HG03039 (cell line): ENCODE data around the gene COMP.
"Not testable (repeated sequence)": the region's sequence is repeated elsewhere in the genome, so short reads cannot be mapped to it uniquely, and the experiment has no call there.

Source experiments
- ATAC-seq: cut with Tn5 transposase; IDR thresholded peaks from one replicate; pipeline ENCODE4 v1.9.1; 2021; ENCODE audit warnings: mild to moderate bottlenecking, moderate library complexity; ENCODE audit not compliant: unreplicated experiment

The COMP gene

DNA sequence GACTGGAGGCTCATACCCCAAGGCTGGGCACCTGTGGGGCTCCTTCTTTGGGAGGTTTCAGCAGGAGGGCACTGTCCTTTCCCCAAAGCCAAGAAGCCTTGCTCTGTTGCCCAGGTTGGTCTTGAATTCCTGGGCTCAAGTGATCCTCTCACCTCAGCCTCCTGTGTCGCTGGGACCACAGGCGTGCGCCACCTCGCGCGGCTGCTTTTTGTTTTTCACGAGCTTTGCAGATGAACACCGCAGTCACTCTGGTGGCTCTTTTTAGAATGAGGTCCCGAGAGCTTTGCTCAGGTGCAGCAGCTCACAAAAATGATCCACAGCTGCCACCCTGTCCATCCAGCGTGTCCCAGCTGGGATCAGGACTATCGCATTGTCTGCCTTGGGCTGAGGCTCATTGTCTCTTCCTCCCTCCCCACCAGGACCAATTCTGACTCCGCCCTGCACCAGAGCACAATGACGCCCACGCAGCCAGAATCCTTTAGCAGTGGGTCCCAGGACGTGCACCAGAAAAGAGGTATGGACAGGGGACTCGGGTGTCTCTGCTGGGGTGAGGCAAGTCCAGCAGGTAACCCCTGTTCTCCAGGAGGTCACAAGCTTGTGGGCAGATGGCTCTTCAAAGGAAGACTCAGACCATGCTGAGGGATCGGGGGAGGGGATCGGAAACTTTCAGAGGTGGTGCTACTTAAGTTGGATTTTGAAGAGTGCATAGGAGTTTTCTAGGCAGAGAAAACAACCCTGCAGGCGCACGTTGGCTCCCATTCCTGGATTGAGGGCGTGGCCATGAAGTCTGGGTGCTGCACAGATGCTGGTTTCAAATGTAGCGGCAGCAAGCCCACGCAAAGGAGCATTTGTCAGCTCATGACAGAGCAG lies 41.5 kb downstream of the COMP start:
- ATAC-seq: no peak

DNA sequence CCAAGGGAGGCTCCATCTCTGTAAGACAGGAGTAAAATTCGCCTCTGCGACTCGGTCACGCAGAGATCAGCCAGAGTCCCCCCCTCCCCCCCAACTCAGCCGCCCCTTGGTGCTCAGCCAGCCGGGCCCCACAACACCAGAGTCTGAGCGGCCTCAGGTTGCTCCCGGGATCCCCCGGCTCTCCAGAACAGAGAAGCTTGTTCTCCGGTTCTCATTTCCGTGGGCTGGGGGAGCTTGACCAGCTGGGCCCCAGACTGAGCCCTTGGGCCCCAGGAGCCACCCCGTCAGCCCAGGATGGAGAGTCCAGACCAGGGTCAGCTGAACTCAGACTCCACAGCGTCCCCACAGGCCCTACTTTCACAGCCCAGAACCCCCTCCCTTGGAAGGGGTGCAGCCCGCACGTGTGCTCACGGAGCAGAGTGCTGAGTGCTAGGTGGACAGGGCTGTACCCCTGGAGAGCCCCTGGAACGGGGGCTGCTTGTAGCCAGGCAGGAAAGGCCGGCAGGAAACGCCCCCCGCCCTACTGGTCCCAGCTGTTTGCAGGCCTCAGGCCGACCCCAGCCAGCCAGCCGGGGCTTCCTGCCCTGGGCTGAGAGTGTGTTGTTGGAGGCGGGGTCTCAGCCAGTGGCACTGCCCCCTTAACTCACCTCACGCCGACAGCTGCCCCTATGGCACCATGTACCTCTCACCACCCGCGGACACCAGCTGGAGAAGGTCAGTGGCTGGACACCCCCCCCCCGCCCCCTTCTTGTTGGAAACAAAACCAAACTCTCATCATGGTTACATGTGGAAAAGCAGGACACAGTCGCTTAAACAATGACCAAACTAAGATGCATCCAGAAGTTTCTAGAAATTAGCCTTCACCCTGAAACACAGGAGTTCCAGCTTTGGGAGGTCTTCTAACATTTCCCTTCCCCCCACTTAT lies 44.4 kb downstream of the COMP start:
- no peak for ATAC-seq

DNA sequence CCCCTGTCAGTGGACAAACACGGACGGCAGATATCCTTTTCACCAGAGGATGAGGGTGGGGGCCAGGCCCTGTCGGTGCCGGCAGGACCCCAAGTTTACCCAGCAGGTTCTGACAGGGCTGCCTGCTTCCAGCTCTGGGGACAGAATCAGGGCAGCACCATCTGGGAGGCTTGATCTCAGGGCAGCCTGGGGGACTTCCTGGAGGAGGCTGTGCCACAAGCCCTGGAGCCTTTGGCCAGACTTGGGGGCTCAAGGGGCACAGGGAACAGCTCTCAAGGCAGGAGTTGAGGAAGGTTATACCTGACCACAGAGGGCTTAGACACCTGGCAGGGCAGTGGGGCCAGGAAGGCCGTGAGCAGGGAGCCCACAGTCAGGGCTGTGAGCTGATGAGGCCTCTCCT lies 45.2 kb downstream of the COMP start:
- ATAC-seq: no peak

DNA sequence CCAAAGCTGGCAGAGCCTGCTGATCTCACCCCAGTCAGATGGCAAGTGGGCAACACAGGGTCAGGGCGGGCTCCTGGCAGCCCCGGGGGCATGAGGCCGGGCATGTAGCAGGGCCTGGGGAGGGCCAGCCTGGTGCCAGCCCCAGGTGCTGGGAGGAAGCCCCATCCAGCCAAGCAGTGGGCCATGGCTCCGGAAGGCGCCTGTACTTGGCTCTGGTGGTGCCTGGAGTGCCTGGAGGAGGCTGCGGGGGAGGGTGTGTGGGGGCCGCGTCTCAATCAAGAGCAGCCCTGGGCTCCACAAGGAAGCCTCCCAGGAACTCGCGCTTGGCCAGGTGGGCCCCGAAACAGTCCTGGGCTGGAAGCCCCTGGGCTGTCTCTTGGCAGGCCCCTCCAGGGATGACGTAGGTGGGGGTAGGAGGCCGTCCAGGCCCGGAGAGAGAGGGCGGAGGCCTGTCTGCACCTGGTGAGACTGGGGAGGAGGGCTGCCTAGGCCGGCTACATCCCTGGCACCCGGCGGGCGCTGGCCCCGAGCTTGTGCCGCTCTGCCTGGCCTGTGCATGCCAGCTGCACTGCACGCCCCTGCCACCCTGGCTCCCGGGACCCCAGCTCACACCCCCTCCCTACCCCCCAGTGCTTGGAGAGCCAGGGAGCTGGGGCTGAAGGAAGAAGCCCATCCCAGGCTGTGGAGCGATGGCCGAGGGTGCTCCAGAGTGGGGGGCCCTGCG lies 45.9 kb downstream of the COMP start:
- ATAC-seq: no peak

DNA sequence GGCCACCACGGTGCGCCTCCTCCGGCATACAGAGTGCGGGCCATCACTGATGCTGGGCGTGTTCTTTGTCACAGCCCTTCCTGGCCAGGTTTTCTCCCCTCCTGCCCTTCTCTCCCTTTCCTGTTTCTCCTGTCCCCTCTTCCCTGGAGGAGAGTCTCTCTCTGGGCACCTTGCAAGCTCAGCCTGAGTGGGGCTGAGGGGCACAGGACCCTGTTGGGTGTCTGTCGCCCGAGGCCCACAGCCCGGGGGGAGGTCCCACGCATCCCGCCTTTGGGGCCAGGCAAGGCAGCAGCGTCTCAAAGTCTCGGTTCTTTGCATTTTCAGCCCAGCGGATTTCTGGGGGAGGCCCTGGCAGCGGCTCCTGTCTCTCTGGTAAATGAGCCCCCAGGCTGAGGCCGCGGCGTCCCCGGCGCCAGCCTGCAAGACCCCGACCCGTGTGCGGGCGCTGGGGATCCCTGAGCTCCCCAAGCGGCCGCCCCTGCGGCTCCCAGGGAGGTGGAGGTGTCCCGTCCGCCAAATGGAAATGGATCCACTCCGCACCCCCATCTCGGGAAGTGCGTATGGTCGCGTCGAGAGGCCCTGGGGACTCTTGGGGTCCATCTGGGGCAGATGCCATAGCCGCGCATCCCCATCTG lies 47.2 kb downstream of the COMP start:
- ATAC-seq: no peak

GRCh38 chr19:18742838-18743783 lies 48.0 kb downstream of the COMP start:
- ATAC-seq: no peak

DNA sequence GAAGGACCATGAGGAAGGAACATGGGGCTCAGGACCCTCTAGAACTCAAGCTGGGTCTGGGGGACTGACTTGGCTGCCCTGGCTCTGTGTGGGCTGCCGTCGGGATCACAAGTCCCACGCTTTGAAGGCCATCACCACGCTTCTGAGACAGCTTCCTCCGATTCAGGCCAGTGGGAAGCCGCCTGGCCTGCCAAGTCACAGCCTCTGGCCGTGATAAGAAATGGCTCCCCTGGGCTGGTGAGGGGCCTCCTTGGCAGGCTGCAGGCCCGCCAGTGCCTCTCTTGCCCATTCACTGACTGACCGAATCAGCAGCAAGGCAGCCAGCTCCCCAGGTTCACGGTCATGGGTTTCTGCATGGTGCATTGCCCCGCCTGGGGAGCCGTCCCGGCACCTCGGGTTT lies 48.8 kb downstream of the COMP start:
- ATAC-seq: no peak

DNA sequence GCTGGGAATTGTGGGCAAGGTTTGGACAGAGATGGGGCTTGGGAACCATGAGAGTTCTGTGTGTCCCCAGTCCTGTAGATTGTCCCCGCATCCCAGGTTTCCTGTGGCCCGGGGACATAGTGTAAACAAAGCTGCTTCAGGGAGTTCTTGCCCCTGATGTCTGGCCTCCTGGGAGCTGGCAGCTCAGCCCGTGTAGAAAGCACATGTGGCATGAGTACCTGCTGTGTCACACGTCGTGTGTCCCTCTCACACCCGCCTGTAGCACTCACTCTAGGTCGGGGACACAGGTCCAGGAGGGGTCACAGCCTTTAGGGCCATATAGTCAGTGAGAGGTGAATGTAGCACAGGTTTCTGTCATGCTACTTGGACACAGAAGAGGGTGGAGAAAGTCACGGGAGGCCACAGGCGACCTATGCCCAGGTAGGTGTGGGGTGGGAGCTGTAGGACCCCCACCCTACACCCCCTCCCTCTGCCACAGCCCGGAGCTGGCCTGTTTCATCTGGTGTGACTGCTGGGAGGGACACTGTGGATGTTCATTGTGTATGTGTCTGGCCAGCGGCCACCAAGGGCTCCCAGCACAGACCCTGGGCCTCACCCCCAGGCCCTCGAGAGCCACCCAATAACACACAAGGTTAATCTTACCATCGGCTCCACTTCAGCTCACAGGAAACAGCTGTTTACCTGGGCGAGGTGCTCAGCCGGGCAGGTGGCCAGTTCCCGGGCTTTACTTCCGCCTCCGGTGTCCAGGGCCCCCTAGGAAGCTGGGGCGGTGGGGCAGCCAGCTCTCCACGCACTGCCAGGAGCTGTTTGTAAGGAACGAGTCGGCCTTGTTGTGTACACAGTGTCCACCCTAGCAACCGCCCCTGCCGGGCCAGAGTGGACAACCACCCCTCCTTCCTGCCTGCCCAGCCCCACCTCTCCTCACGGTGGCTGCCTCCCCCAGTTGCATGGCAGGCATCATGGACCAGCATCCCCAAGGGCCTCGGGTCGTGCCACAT lies 49.7 kb downstream of the COMP start:
- ATAC-seq: no peak

GRCh38 chr19:18738961-18739690 lies 52.0 kb downstream of the COMP start:
- ATAC-seq: no peak

GRCh38 chr19:18737954-18738351 lies 53.2 kb downstream of the COMP start:
- ATAC-seq: no peak

- ATAC-seq: no peak
Measured at GRCh38 chr19:18737337-18737953, 53.7 kb downstream of the COMP start.

DNA sequence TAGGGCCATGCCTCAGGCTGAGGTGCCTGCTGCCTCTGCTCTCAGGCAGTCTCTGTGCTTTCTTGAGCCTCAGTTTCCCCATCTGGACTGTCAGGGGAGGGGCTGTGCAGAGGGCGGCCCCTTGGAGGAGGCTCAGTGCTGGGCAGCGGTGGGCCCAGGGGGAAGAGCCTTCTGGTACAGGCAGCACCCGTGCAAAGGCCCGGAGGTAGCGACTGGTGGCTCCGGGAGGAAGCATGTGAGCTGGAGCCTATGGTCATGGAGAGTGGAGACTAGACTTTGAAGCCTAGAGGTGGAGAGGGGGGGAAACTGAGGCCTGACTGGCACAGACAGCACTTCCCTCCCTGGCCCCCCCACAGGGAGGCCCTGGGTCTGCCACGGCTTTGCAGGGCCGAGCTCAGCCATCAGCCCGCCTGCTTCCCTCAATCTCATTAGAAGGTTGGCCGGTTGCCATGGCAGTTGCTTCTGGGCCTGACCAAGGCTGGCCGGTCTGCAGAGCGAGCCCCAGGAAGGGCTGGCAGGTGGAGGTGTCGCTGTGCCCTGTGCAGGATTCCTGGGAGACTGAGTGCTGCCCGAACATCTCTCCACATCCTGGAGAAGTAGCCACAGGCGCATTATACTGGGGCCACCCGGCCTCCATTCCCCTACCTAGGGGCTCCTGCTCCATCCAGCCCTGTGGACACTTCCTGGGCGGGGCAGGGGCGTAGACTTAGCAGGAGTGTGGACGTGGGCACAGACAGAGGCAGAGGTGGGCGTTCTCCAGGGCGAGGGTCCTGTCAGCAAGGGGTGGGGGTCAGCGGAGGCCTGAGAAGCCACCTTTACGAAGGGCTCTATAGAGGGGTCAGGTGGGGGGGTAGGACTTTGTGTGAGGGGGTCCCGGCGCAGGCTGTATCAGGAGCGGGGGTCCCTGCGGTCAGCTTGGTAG lies 54.4 kb downstream of the COMP start:
- ATAC-seq: no peak

GRCh38 chr19:18735752-18736151 lies 55.4 kb downstream of the COMP start:
- ATAC-seq: no peak

- no peak for ATAC-seq
Measured at GRCh38 chr19:18735324-18735723, 55.8 kb downstream of the COMP start.

- not testable (repeated sequence) for ATAC-seq
Measured at GRCh38 chr19:18733762-18734332, 57.3 kb downstream of the COMP start.

DNA sequence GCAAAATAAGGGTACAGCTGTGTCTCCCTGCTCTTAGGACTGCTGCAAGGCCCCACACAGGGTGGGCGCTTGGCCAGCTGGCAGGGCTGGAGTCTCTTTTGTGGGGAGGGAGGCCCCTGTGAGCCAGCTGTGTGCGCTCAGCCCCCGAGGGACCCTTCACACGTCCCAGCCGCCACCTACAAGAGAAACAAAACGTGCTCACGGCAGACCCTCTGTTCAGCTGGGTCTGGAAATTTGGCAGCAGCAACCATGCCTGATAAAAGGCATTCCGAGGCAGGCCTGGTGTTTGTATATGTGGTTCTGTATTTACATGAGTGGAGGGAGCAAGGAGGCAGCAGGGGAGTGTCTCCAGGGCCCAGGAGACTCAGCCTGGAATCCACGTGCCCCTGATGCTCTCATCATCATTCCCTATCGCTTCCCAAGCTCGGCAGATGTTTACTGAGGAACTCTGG lies 57.9 kb downstream of the COMP start:
- ATAC-seq: no peak
